SK-N-MC (cell line): ENCODE data around the gene CABLES2.
A peak's percentile ranks its signal among the peaks of the same experiment; 100 is the strongest.

Experiments used
- DNase-seq: peaks from one replicate; pipeline ENCODE4 v3.0.0-alpha.2; 2011; ENCODE audit warnings: low read depth, low spot score
- H3K27ac ChIP-seq: fragments of 200-600 bp; sonication (generic); 2 replicates; pipeline ENCODE4 v1.5.1; 2016; ENCODE audit warnings: mixed run types
- H3K36me3 ChIP-seq: fragments of 200-600 bp; sonication (generic); 2 replicates; pipeline ENCODE4 v1.6.1; 2017; ENCODE audit warnings: antibody characterized with exemption, low read length, mixed read lengths; ENCODE audit not compliant: insufficient read depth
- H3K4me3 ChIP-seq: fragments of 200-600 bp; sonication (generic); 2 replicates; pipeline ENCODE4 v1.5.1; 2016
- H3K9ac ChIP-seq: fragments of 200-600 bp; sonication (generic); 2 replicates; pipeline ENCODE4 v1.8.0; 2017; ENCODE audit warnings: mixed run types, mixed read lengths; ENCODE audit not compliant: insufficient read length
- H3K9me3 ChIP-seq: fragments of 200-600 bp; sonication (generic); 2 replicates; pipeline ENCODE4 v1.6.1; 2017; ENCODE audit warnings: low read depth, mild to moderate bottlenecking, antibody characterized with exemption, low read length, moderate library complexity, mixed read lengths
- EZH2 ChIP-seq: fragments of 200-600 bp; sonication (generic); IDR thresholded peaks from one replicate; pipeline ENCODE4 v1.6.1; 2017; ENCODE audit warnings: antibody characterized with exemption
- FOXP2 ChIP-seq: optimal IDR thresholded peaks from 2 replicates; pipeline ENCODE3; 2011; ENCODE audit warnings: mild to moderate bottlenecking, moderate library complexity; ENCODE audit not compliant: insufficient read depth; ENCODE audit errors: extremely low read length, control extremely low read depth
- POLR2AphosphoS5 ChIP-seq: IDR thresholded peaks from 2 replicates; pipeline ENCODE4 v1.6.1; 2012; ENCODE audit warnings: mild to moderate bottlenecking, low read depth, low read length, borderline replicate concordance

CABLES2 gene

GRCh38 chr20:62368976-62369814 is 37.9 kb downstream of the CABLES2 start:
- H3K9me3 ChIP-seq = no peaks in the 10 kb centered on the region
- no peaks in the 10 kb centered on the region for H3K36me3 ChIP-seq
- DNase-seq = no peak
- H3K9ac ChIP-seq = no peak overlapping the region
- TF ChIP-seq EZH2 (no peak), POLR2AphosphoS5 (no peak), FOXP2 (no peak)
- H3K4me3 ChIP-seq = no peak overlapping the region
- H3K27ac ChIP-seq = no peak overlapping the region

GRCh38 chr20:62368392-62368975 is 38.6 kb downstream of the CABLES2 start:
- no peaks in the 10 kb centered on the region for H3K9me3 ChIP-seq
- TF ChIP-seq POLR2AphosphoS5 (no peak), EZH2 (no peak), FOXP2 (no peak)
- no peak for DNase-seq
- H3K27ac ChIP-seq = no peak overlapping the region
- no peak overlapping the region for H3K9ac ChIP-seq
- no peaks in the 10 kb centered on the region for H3K36me3 ChIP-seq
- no peak overlapping the region; the same call in 1 of the 2 replicates for H3K4me3 ChIP-seq

- no peak for DNase-seq
- Histone ChIP-seq H3K27ac (no peak overlapping the region), H3K9me3 (no peaks in the 10 kb centered on the region), H3K4me3 (peak overlapping the region; percentile 38; the same call in 1 of the 2 replicates), H3K36me3 (no peaks in the 10 kb centered on the region), H3K9ac (no peak overlapping the region)
- TF ChIP-seq FOXP2 (no peak), EZH2 (no peak), POLR2AphosphoS5 (no peak)
These were observed 39.3 kb downstream of the CABLES2 start for GRCh38 chr20:62367633-62368391.

GRCh38 chr20:62367136-62367632 is 39.9 kb downstream of the CABLES2 start, which contains the start of gene LAMA5:
Gene LAMA5, minus strand, starts transcription at chr20:62367312. Its CDS starts 67 bp downstream, at chr20:62367245.
- no peak within 1 kb of the TSS for H3K27ac ChIP-seq
- TF ChIP-seq FOXP2 = no peak
- TF ChIP-seq EZH2 = no peak
- TF ChIP-seq POLR2AphosphoS5 = no peak

GRCh38 chr20:62366370-62367135 is 40.5 kb downstream of the CABLES2 start:
- H3K27ac ChIP-seq = no peak overlapping the region
- H3K36me3 ChIP-seq = no peaks in the 10 kb centered on the region
- TF ChIP-seq EZH2 (no peak), POLR2AphosphoS5 (no peak), FOXP2 (no peak)

More at GRCh38 chr20:62367136-62367632, 39.9 kb downstream of the CABLES2 start, which contains the start of gene LAMA5:
- Histone ChIP-seq H3K4me3 (peak within 1 kb of the TSS; percentile 79), H3K9me3 (no peaks in the 10 kb centered on the region), H3K9ac (peak within 1 kb of the TSS; percentile 68), H3K36me3 (no peaks in the 10 kb centered on the region)
- DNase-seq = no peak

GRCh38 chr20:62365814-62366369 is 41.2 kb downstream of the CABLES2 start:
- H3K4me3 ChIP-seq = peak overlapping the region; percentile 79
- no peak overlapping the region for H3K9ac ChIP-seq
- H3K27ac ChIP-seq = no peak overlapping the region

More at GRCh38 chr20:62366370-62367135, 40.5 kb downstream of the CABLES2 start:
- H3K4me3 ChIP-seq = peak overlapping the region; percentile 79
- H3K9ac ChIP-seq = peak overlapping the region; percentile 68
- no peaks in the 10 kb centered on the region for H3K9me3 ChIP-seq
- no peak for DNase-seq

More at GRCh38 chr20:62365814-62366369, 41.2 kb downstream of the CABLES2 start:
- TF ChIP-seq EZH2 = no peak
- no peak for TF ChIP-seq FOXP2
- no peak for TF ChIP-seq POLR2AphosphoS5
- DNase-seq = no peak
- Histone ChIP-seq H3K9me3 (no peaks in the 10 kb centered on the region), H3K36me3 (no peaks in the 10 kb centered on the region)
